Right atrium auricular region (tissue), 2 donors: ENCODE measurements around the gene ART5. TPM values are rescaled to one million over a fixed set of nuclear protein-coding genes. Genes with fewer than 3 reads are reported as not detected.

Source experiments
- DNase-seq: peaks from one replicate; pipeline ENCODE4 v3.0.0-alpha.2; 2019; ENCODE audit warnings: low spot score
- H3K27ac ChIP-seq, 2 donors: fragments of 200-600 bp; sonication (generic); 1 replicate in 1 of 2; 2 replicates in 1 of 2; pipeline ENCODE4 v1.5.1; 2016 to 2019
- H3K27me3 ChIP-seq, 2 donors: fragments of 200-600 bp; sonication (generic); one replicate each; pipeline versions ENCODE4 v1.5.1 to v1.6.0; 2017 to 2019
- H3K36me3 ChIP-seq: fragments of 200-600 bp; sonication (generic); one replicate; pipeline ENCODE4 v1.5.1; 2016
- H3K4me1 ChIP-seq, 2 donors: fragments of 200-600 bp; sonication (generic); one replicate each; pipeline versions ENCODE4 v1.5.1 to v1.6.0; 2017 to 2019
- H3K4me3 ChIP-seq, 2 donors: fragments of 200-600 bp; sonication (generic); 1 replicate in 1 of 2; 2 replicates in 1 of 2; pipeline ENCODE4 v1.5.1; 2017 to 2019; ENCODE audit warnings: mild to moderate bottlenecking in 1 of 2, moderate library complexity in 1 of 2
- H3K9me3 ChIP-seq, 2 donors: fragments of 200-600 bp; sonication (generic); one replicate each; pipeline ENCODE4 v1.5.1; 2019
- total RNA-seq, 2 donors: library from RNA; depleted of rRNA; stranded (reverse); fragments of >200 nt; gene quantifications; one replicate each; pipeline ENCODE4 v1.1.0, GENCODE V29; 2016
- TF ChIP-seq, protein P1 (sequence below), 2 donors: fragments of 200-600 bp; sonication (generic); IDR thresholded peaks; one replicate each; pipeline ENCODE4 v1.5.1; 2019; ENCODE audit warnings: antibody characterized with exemption in 2 of 2

ART5 gene
- total RNA-seq, 2 donors from 2014 or later: 0.86 to 1.1 TPM

DNA sequence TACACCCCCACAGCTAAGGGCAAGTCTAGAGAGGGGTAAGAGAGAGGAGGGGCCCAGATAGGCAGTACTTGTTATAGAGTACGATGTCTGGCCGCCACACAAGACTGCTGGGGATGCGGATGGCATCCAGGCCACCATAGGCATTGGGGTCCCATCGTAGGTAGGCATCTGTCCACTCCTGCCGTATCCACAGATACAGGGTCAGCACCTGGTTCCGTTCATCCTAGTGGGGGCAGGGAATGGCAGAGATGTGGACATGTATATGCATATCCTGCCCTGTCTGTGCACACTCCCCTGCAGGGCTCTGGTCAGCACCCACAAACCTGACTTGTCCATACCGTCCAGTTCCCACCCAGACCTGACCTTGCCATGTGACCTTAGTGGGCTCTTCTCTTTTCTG is 27.3 kb upstream of the ART5 start:
- H3K4me1 ChIP-seq: peaks cover 0 to 10% of the 10 kb centered on the region in 2 donors
- H3K4me3 ChIP-seq: no peak overlapping the region
- H3K36me3 ChIP-seq: peaks cover 38% of the 10 kb centered on the region
- DNase-seq: no peak
- TF ChIP-seq, protein P1, sequence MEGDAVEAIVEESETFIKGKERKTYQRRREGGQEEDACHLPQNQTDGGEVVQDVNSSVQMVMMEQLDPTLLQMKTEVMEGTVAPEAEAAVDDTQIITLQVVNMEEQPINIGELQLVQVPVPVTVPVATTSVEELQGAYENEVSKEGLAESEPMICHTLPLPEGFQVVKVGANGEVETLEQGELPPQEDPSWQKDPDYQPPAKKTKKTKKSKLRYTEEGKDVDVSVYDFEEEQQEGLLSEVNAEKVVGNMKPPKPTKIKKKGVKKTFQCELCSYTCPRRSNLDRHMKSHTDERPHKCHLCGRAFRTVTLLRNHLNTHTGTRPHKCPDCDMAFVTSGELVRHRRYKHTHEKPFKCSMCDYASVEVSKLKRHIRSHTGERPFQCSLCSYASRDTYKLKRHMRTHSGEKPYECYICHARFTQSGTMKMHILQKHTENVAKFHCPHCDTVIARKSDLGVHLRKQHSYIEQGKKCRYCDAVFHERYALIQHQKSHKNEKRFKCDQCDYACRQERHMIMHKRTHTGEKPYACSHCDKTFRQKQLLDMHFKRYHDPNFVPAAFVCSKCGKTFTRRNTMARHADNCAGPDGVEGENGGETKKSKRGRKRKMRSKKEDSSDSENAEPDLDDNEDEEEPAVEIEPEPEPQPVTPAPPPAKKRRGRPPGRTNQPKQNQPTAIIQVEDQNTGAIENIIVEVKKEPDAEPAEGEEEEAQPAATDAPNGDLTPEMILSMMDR (IDR thresholded peaks at IDR 0.05): no peak
- no peaks in the 10 kb centered on the region for H3K9me3 ChIP-seq
- H3K27ac ChIP-seq: no peak overlapping the region
- no peaks in the 10 kb centered on the region for H3K27me3 ChIP-seq

DNA sequence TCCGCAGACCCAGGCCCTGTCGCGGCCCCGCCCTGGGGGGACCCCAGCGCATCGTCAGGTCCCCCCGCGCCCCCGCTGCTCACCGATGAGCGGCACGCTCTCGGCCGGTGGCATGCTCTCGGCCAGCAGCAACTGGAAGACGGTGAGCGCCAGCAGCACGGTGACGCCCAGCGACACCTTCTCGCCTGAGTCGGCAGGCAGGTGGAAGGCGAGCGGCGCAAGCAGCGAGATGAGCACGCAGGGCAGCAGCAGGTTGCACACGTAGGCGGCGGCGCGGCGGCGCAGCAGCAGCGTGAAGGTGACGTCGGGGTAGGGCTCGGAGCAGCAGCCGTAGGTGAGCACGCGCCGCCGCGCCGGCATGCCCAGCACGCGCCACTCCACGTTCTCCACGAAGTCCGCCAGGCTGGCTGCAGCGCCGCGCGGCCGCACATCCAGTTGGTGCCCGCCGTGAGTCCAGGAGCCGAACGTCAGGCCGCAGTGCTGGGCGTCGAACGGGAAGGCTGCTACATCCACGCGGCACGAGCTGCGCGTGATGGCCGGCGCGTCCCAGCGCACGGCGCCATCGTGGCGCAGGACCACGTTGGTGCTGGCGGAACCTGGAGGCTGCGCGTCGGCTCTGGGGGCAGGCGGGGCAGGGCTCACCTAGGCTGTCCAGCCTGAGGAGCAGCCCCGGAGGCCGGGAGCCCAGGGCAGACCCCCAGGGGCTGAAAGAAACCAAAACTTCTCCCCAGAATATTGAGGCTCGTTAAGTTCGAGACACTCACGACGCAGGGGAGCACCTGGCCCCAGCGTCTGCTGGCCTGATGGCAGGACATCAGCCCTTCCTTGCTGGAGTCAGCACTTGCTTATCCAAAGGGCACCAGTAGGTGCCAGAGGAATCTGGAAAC is 25.6 kb upstream of the ART5 start:
- DNase-seq: no peak
- H3K36me3 ChIP-seq: peaks cover 25% of the 10 kb centered on the region

DNA sequence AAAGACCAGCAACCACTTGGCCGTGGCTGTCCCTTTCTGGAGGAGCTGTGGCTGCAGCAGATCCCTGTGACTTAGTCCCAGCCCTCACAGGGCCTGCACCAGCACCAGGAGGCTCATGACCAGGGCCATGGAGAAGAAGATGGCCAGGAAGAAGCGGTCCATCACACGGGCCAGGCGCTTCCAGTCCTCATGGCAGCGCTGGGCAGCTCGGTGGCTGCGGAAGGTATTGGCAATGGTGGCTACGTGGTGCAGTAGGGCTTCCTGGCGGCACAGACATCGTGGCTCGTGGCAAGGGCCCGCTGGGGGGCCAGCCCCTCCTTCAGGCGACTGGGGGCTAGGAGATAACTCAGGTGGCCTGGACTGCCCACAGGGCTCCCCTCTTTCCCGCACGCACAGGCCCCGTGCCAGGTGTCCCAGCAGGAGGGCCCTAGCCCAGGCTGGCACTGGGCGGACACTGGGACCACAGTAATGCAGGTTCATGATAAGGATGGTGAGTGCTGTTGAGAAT is 24.3 kb upstream of the ART5 start:
- H3K27me3 ChIP-seq: no peaks in the 10 kb centered on the region
- peaks cover 15% of the 10 kb centered on the region for H3K36me3 ChIP-seq
- DNase-seq: no peak
- H3K4me3 ChIP-seq: no peak overlapping the region
- peaks cover 0 to 10% of the 10 kb centered on the region in 2 donors for H3K4me1 ChIP-seq
- no peaks in the 10 kb centered on the region for H3K9me3 ChIP-seq
- TF ChIP-seq, protein P1 (IDR thresholded peaks at IDR 0.05): no peak
- no peak overlapping the region for H3K27ac ChIP-seq

More for the DNA sequence above, 25.6 kb upstream of the ART5 start:
- Histone ChIP-seq H3K9me3 (no peaks in the 10 kb centered on the region), H3K27ac (no peak overlapping the region), H3K4me1 (peaks cover 0 to 10% of the 10 kb centered on the region in 2 donors), H3K27me3 (no peaks in the 10 kb centered on the region), H3K4me3 (no peak overlapping the region)
- TF ChIP-seq, protein P1 (IDR thresholded peaks at IDR 0.05): no peak

DNA sequence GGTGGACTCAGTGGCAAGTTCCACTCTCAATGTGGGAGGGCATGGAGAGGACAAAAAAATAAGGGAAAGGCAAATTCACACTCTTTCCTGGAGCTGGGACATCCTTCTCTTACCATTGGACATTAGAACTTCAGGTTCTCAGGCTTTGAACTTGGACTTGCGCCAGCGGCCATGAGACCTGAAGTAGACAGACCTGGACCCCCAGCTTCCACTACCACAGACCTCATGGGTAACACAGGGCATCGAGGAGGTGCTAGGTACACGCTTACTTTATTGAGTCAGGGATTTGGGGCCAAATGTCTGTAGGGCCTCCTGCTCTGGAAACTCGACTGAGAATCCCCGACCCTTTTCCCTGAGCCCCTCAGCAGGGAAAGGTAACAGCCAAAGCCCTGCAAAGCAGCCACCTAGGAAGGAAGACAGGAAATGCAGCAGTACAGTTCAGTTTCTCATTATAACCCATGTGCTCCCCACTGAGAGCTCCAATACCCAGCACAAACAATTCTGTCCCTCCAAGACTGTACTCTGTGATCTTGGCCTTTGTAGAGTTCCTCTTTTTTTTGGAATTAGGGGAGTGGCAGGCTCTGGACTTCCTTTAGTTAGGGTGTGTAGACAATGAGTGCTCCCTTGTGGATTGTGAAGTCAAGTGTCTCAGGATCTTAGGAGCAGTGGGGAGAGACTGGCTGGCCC is 23.7 kb upstream of the ART5 start:
- Histone ChIP-seq H3K4me1 (peaks cover 0 to 10% of the 10 kb centered on the region in 2 donors), H3K27me3 (no peaks in the 10 kb centered on the region), H3K9me3 (no peaks in the 10 kb centered on the region), H3K4me3 (no peak overlapping the region), H3K36me3 (peaks cover 15% of the 10 kb centered on the region), H3K27ac (no peak overlapping the region)
- TF ChIP-seq, protein P1 (IDR thresholded peaks at IDR 0.05): no peak
- DNase-seq: no peak

DNA sequence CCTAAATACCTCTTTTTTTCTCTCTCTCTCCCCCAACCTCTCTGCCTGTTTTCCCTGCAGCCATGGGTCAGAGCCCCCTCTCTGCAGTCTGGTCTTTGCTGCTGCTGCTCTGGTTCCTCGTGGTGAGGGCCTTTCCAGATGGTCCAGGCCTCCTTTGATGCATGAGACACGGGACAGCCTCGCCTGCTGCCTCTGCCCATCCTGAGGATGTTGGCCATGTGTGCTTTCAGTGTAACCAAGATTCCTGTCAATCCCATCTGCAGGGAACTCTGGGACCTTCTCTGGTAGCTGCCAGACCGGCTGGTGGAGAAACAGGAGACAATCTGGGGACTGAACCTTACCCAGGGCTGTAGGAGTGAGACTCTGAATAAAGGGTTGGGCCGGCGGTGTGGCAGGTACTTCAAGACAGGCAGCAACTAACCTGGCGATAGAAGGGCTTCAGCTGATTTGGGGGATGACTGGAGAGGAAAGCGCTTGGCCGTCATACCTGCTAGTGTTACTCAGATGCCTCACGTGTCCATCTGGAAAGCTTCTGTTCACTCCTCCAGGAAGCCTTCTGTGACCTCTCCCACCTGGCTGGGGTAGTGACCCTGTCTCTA is 22.3 kb upstream of the ART5 start:
- H3K4me3 ChIP-seq: no peak overlapping the region
- no peak overlapping the region for H3K27ac ChIP-seq
- DNase-seq: no peak
- H3K9me3 ChIP-seq: no peaks in the 10 kb centered on the region
- TF ChIP-seq, protein P1 (IDR thresholded peaks at IDR 0.05): no peak
- H3K4me1 ChIP-seq: peaks cover 0 to 3% of the 10 kb centered on the region in 2 donors
- H3K27me3 ChIP-seq: no peaks in the 10 kb centered on the region
- peaks cover 15% of the 10 kb centered on the region for H3K36me3 ChIP-seq
